HepG2 (cell line): ENCODE measurements around the gene PLEKHG4B. TPM values are rescaled to one million over a fixed set of nuclear protein-coding genes. Genes with fewer than 3 reads are reported as not detected.
"Not testable (repeated sequence)": the region's sequence is repeated elsewhere in the genome, so short reads cannot be mapped to it uniquely, and the experiment has no call there.

Experiments
- ATAC-seq: fragments of 200-7000 bp; cut with Tn5 transposase; 3 replicates; pipeline ENCODE4 v1.9.1; 2020; ENCODE audit warnings: mild to moderate bottlenecking, moderate library complexity
- BruUV-seq: library from RNA; stranded (reverse); fragments of 400-500 nt; replicated peaks from 2 replicates; lab custom pipeline; 2021; lab: Mats Ljungman, UMichigan
- CTCF ChIA-PET: fragments of 300-600 bp; formaldehyde crosslinking; extraction: SDS; loops from one replicate; lab custom pipeline; 2021; ENCODE audit warnings: low total read pairs, inconsistent platforms, low intra/inter-chr PET ratio; lab: Yijun Ruan, JAX
- POLR2A ChIA-PET: fragments of 350-600 bp; sonication (Branson Sonifier 250); formaldehyde crosslinking; loops from one replicate; lab custom pipeline; 2020; ENCODE audit warnings: antibody characterized with exemption, inconsistent platforms; lab: Yijun Ruan, JAX
- DNase-seq: peaks from one replicate; pipeline ENCODE4 v3.0.0-alpha.2; 2015; ENCODE audit warnings: low spot score
- FAIRE-seq: peaks from 3 replicates; lab custom pipeline; 2011; peaks lifted over from hg19 to GRCh38; lab: Jason Lieb, UNC
- H2AFZ ChIP-seq: one replicate; pipeline ENCODE4 v1.6.1; 2011; ENCODE audit warnings: low read length, inconsistent platforms
- H3K27ac ChIP-seq: fragments of 300-600 bp; 3 replicates; pipeline ENCODE4 v1.8.0; 2011; ENCODE audit warnings: mixed run types, mild to moderate bottlenecking, mixed read lengths, low read length, inconsistent platforms; ENCODE audit not compliant: insufficient read depth; ENCODE audit errors: extremely low read length
- H3K27me3 ChIP-seq, 2 experiments: fragments of 200-600 bp in 1 of 2; 2 replicates in 1 of 2; 3 replicates in 1 of 2; pipeline versions ENCODE4 v1.6.0 to v1.8.0; 2011; ENCODE audit warnings: low read length in 2 of 2, mild to moderate bottlenecking in 2 of 2, moderate library complexity in 2 of 2, inconsistent platforms in 1 of 2; ENCODE audit not compliant: insufficient read depth in 2 of 2, control insufficient read depth in 1 of 2
- H3K36me3 ChIP-seq, 2 experiments: fragments of 200-600 bp in 1 of 2; replicated peaks in 1 of 2; 2 replicates in 1 of 2; 3 replicates in 1 of 2; pipeline versions ENCODE4 v1.5.1 to v1.8.0; 2011; ENCODE audit warnings: low read length in 2 of 2, inconsistent platforms in 1 of 2; ENCODE audit not compliant: insufficient read depth in 2 of 2, control insufficient read depth in 1 of 2
- H3K4me1 ChIP-seq: 2 replicates; pipeline ENCODE4 v1.5.1; 2012; ENCODE audit warnings: low read length, inconsistent platforms; ENCODE audit not compliant: insufficient read depth
- H3K4me2 ChIP-seq: 2 replicates; pipeline ENCODE4 v1.6.0; 2011; ENCODE audit warnings: low read depth, low read length, inconsistent platforms
- H3K4me3 ChIP-seq, 3 experiments: fragments of 200-600 bp in 1 of 3; sonication (generic), shearing (Covaris generic) in 1 of 3; replicated peaks in 1 of 3; 2 replicates each; pipeline ENCODE4 v1.5.1; 2011 to 2016; ENCODE audit warnings: low read length in 3 of 3, inconsistent platforms in 2 of 3, low read depth in 2 of 3, mild to moderate bottlenecking in 2 of 3, control low read depth in 1 of 3, mixed read lengths in 1 of 3; ENCODE audit not compliant: insufficient read depth in 1 of 3
- H3K79me2 ChIP-seq: one replicate; pipeline ENCODE4 v1.6.1; 2011; ENCODE audit warnings: low read length, inconsistent platforms; ENCODE audit not compliant: insufficient read depth
- H3K9ac ChIP-seq: 2 replicates; pipeline ENCODE4 v1.6.0; 2011; ENCODE audit warnings: mild to moderate bottlenecking, low read depth, low read length, inconsistent platforms; ENCODE audit not compliant: insufficient read depth
- H3K9me3 ChIP-seq: 2 replicates; pipeline ENCODE4 v1.5.1; 2012; ENCODE audit warnings: mild to moderate bottlenecking, low read length
- H4K20me1 ChIP-seq: 2 replicates; pipeline ENCODE4 v1.6.0; 2011; ENCODE audit warnings: inconsistent platforms, mild to moderate bottlenecking, low read length, moderate library complexity; ENCODE audit not compliant: insufficient read depth
- WGBS: methylation state at CpG from one replicate; pipeline ENCODE4 v1.1.6; 2017; ENCODE audit warnings: low lambda C conversion rate; 5-methylcytosine and 5-hydroxymethylcytosine counted together
- in situ Hi-C: cut with HindIII; loops from 2 replicates; pipeline ENCODE4 v1.10.0; 2017; ENCODE audit warnings: low pct_unique_long_range_greater_than_20kb; ENCODE audit not compliant: extremely low pct_ligation_motif_present
- intact Hi-C: fragments of 100-400 bp; cut with micrococcal nuclease; formaldehyde crosslinking; loops from one replicate; pipeline ENCODE4 v1.10.0; 2022; ENCODE audit not compliant: unreplicated experiment
- polyA plus RNA-seq, 8 experiments: library from polyadenylated mRNA; depleted of rRNA in 3 of 8; stranded (reverse) in 7 of 8; unstranded in 1 of 8; fragments of >200 nt; fragmentation: Illumina TruSeq in 4 of 8; extraction: Trizol in 4 of 8; gene quantifications; 2 replicates each; pipeline versions ENCODE4 v1.2.1 to v1.2.3, GENCODE V29; 2011 to 2016; ENCODE audit warnings: low read depth in 4 of 8, missing spikeins in 1 of 8, mixed read lengths in 1 of 8; ENCODE audit not compliant: insufficient read depth in 1 of 8
- total RNA-seq, 5 experiments: library from RNA; depleted of rRNA; stranded (reverse); fragments of >200 nt; fragmentation: Illumina TruSeq; extraction: Trizol; gene quantifications; 2 replicates each; pipeline ENCODE4 v1.2.3, GENCODE V29; 2016; ENCODE audit warnings: low read depth in 1 of 5

Gene PLEKHG4B
- total and polyA plus RNA-seq, 2 of the 13 experiments (the other 11 are each of a cell fraction or from before 2014, with no cell fraction given), result 0.09 TPM; not detected in 1

GRCh38 chr5:72316-73180 is 19.4 kb upstream of the PLEKHG4B start:
- ATAC-seq, result not testable (repeated sequence)

GRCh38 chr5:73181-73447 is 18.9 kb upstream of the PLEKHG4B start:
- CTCF ChIA-PET, DNase-seq, ATAC-seq, POLR2A ChIA-PET, H3K4me1 ChIP-seq, H3K9ac ChIP-seq, H2AFZ ChIP-seq, H3K79me2 ChIP-seq, H3K27ac ChIP-seq, H4K20me1 ChIP-seq, H3K36me3 ChIP-seq, H3K4me3 ChIP-seq, BruUV-seq, H3K4me2 ChIP-seq, in situ Hi-C loops, intact Hi-C loops, FAIRE-seq, H3K9me3 ChIP-seq: not testable (repeated sequence)
- peaks cover 4 to 67% of the 10 kb centered on the region in 2 experiments for H3K27me3 ChIP-seq
- no CpG with 5 or more reads among the region's 9 CpGs for WGBS

More at GRCh38 chr5:72316-73180, 19.4 kb upstream of the PLEKHG4B start:
- H3K79me2 ChIP-seq, H3K27ac ChIP-seq, CTCF ChIA-PET, H3K4me2 ChIP-seq, POLR2A ChIA-PET, H2AFZ ChIP-seq, H3K9ac ChIP-seq, intact Hi-C loops, H3K4me3 ChIP-seq, in situ Hi-C loops, DNase-seq, BruUV-seq, H3K36me3 ChIP-seq, H4K20me1 ChIP-seq, H3K4me1 ChIP-seq, FAIRE-seq, H3K9me3 ChIP-seq: not testable (repeated sequence)
- H3K27me3 ChIP-seq, result peaks cover 4 to 61% of the 10 kb centered on the region in 2 experiments
- WGBS, result 10% methylated on average over 20 of the region's 31 CpGs
